GM12872 (cell line): ENCODE data around the gene MLPH.

Experiments
- TF ChIP-seq, protein P1 (sequence below): IDR thresholded peaks from 3 replicates; pipeline ENCODE4 v1.5.1; 2011; ENCODE audit warnings: low read depth, mild to moderate bottlenecking, low read length, moderate library complexity; ENCODE audit not compliant: insufficient read depth

Gene MLPH

DNA sequence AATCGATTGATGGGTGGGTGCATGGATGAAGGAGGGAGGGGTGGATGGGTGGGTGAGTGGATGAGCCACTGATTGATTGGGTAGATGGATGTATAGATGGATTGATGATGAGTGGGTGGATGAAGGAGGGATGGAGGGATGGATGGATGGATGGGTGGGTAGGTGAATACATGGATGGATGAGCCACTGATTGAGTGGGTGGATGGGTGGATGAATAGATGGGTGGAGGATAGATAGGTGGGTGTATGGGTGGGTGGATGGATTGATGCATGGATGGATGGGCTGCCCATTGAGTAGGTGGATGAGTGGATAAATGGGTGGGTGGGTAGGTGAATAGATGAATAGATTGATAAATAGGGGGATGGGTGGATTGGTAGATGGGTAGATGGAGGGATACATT is 30.9 kb downstream of the MLPH start:
- TF ChIP-seq, protein P1, sequence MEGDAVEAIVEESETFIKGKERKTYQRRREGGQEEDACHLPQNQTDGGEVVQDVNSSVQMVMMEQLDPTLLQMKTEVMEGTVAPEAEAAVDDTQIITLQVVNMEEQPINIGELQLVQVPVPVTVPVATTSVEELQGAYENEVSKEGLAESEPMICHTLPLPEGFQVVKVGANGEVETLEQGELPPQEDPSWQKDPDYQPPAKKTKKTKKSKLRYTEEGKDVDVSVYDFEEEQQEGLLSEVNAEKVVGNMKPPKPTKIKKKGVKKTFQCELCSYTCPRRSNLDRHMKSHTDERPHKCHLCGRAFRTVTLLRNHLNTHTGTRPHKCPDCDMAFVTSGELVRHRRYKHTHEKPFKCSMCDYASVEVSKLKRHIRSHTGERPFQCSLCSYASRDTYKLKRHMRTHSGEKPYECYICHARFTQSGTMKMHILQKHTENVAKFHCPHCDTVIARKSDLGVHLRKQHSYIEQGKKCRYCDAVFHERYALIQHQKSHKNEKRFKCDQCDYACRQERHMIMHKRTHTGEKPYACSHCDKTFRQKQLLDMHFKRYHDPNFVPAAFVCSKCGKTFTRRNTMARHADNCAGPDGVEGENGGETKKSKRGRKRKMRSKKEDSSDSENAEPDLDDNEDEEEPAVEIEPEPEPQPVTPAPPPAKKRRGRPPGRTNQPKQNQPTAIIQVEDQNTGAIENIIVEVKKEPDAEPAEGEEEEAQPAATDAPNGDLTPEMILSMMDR, result no peak

DNA sequence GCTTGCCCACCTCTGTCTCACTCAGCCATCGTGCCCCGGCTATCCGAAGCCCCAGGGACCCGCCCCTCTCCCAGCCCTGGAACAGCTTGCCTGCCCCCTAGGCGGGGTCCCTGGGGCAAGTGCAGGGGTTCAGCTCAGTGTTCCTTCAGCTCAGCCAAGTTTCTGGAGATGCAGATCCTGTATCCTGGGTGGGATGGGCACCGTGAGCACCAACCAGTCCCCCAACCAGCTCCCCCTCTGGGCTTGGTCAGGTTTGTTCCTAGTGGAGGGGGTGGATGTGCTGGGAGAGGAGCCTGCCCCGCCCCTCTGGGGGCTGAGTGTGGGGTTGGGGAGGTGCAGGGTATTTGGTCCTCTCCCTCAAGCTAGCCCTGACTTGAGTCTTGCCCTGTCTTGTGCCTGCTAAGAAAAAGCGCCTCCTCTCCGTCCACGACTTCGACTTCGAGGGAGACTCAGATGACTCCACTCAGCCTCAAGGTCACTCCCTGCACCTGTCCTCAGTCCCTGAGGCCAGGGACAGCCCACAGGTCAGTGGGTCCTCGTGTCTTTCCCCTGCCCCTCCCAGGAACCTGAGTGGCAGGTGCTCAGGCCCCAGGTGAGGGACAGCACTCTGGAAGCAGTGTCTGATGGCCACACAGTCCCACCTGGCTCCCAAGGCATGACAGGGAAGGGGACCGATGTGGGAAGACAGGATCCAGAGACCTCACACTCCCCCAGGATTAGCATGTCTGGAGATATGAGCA is 32.6 kb downstream of the MLPH start:
- TF ChIP-seq, protein P1, result no peak

DNA sequence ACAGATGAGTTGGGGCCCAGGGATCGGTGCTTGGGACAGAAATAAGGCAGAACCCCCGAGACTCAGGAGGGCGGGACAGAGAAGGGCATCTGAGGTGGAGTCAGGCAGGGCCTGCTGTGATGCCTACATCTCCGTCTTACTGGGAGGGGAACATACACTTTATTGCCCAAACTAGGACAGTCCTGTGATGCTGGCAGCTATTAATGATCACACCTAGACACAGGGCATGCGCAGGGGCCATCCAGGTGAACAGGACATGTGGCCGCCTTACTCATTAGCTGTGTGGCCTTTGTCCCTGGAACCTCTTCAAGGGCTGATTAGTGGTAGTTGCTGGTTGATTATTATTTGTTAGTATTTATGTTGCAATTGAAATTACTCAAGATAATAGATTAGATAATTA is 33.2 kb downstream of the MLPH start:
- TF ChIP-seq, protein P1, result no peak

DNA sequence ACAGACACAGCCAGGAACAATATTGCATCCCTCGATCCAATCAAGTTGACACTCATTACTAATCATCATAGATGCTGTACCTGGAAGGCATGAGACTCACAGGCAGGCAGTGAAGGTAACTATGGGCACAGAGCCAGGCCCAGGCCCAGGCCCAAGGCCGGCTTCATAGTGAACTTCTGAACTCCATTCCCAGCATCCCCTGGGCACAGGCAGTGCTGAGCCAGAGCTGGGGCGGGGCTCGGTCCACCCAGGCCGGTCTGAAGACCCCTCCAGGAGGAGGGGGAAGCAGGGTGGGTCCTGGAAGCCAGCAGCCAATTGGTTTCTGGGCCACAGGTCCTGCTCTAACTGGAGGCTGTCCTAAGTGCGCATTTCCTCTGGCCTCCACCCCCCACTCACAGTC is 37.6 kb downstream of the MLPH start:
- TF ChIP-seq, protein P1, result no peak

DNA sequence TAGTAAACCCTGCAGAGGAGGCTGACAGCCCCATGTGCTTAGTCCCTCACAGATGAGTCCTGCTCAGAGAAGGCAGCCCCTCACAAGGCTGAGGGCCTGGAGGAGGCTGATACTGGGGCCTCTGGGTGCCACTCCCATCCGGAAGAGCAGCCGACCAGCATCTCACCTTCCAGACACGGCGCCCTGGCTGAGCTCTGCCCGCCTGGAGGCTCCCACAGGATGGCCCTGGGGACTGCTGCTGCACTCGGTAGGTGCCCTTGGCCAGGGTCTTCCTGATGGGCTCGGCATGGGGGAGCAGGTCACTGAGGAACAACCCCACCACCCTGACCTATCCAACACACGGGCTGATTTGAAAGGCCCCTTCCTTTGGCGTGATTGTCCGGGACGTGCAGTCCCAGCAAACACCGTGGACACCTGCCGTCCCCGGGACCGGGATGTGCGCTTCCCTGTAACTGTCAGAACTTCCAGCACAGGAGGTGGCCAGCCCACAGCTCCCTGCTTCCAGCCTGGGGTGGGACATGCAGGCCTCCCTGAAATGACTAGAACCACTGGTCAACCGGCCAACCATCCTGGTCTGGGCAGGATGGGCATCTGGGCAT is 38.6 kb downstream of the MLPH start:
- TF ChIP-seq, protein P1, result no peak

DNA sequence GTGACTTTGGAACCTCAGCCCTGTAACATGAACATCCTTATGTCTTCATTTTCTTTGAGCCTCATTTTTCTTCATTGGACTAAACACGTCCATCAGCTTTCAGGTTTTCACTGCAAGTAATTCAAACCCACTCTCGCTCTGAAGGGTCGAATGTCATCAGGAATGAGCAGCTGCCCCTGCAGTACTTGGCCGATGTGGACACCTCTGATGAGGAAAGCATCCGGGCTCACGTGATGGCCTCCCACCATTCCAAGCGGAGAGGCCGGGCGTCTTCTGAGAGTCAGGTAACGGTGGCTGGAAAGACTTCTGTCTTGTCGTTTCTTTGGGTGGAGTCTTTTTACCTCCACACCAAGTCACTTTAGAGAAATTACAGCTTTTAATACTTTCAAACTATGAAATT is 40.2 kb downstream of the MLPH start:
- TF ChIP-seq, protein P1, result no peak

DNA sequence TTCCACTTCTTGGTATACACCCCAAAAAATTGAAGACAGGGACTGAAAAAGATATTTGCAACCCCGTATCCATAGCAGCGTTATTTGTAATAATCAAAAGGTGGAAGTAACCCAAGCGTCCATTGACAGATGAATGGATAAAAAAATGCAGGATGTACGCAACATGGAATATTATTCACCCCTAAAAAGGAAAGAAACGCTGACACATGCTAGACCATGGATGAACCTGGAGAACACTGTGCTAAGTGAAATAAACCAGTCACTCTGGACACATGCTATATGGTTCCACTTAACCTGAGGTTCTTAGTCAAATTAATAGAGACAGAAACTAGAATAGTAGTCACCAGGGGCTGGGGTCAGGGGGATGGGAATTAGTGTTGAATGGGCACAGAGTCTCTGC is 40.7 kb downstream of the MLPH start:
- TF ChIP-seq, protein P1, result no peak
